GM23338 (cell line): Measurements from ENCODE around the gene CACNB2. TPM values are rescaled to one million over a fixed set of nuclear protein-coding genes. Genes with fewer than 3 reads are reported as not detected.

Experiments
- ATAC-seq: fragments of 200-7000 bp; cut with Tn5 transposase; 3 replicates; pipeline ENCODE4 v1.9.1; 2020
- DNase-seq: peaks from one replicate; pipeline ENCODE4 v3.0.0-alpha.2; 2015; ENCODE audit warnings: low spot score
- H2AFZ ChIP-seq: fragments of 200-600 bp; sonication (generic); 2 replicates; pipeline ENCODE4 v1.8.0; 2016; ENCODE audit warnings: antibody characterized with exemption, mild to moderate bottlenecking, moderate library complexity
- H3F3A ChIP-seq: fragments of 200-600 bp; sonication (generic); replicated peaks from 2 replicates; pipeline ENCODE4 v1.8.0; 2017; ENCODE audit warnings: antibody characterized with exemption, mixed run types, low read depth
- H3K27ac ChIP-seq: fragments of 200-600 bp; sonication (generic); 2 replicates; pipeline ENCODE4 v1.6.1; 2016; ENCODE audit warnings: low read depth
- H3K27me3 ChIP-seq: fragments of 200-600 bp; sonication (generic); 2 replicates; pipeline ENCODE4 v1.8.0; 2016; ENCODE audit warnings: mild to moderate bottlenecking, mixed run types, moderate library complexity; ENCODE audit not compliant: insufficient read depth
- H3K36me3 ChIP-seq: fragments of 200-600 bp; sonication (generic); 2 replicates; pipeline ENCODE4 v1.8.0; 2016; ENCODE audit warnings: mild to moderate bottlenecking; ENCODE audit not compliant: insufficient read depth
- H3K4me1 ChIP-seq: fragments of 200-600 bp; sonication (generic); 2 replicates; pipeline ENCODE4 v1.8.0; 2016; ENCODE audit warnings: mild to moderate bottlenecking, moderate library complexity; ENCODE audit not compliant: insufficient read depth
- H3K4me2 ChIP-seq: fragments of 200-600 bp; sonication (generic); 2 replicates; pipeline ENCODE4 v1.7.1; 2017; ENCODE audit warnings: mixed run types
- H3K4me3 ChIP-seq: fragments of 200-600 bp; sonication (generic); 2 replicates; pipeline ENCODE4 v1.6.1; 2016; ENCODE audit warnings: mixed run types
- H3K79me2 ChIP-seq: fragments of 200-600 bp; sonication (generic); replicated peaks from 2 replicates; pipeline ENCODE4 v1.8.0; 2017; ENCODE audit warnings: mild to moderate bottlenecking; ENCODE audit not compliant: insufficient read depth
- H3K9me2 ChIP-seq: fragments of 200-600 bp; sonication (generic); 2 replicates; pipeline ENCODE4 v1.8.0; 2017; ENCODE audit not compliant: insufficient read depth
- H4K20me1 ChIP-seq: fragments of 200-600 bp; sonication (generic); replicated peaks from 2 replicates; pipeline ENCODE4 v1.8.0; 2017; ENCODE audit warnings: mild to moderate bottlenecking; ENCODE audit not compliant: insufficient read depth
- H3K27ac Mint-ChIP-seq: 2 replicates; pipeline ENCODE4 v1.8.0; 2020; ENCODE audit warnings: inconsistent platforms, mild to moderate bottlenecking, moderate library complexity, mixed read lengths
- H3K27me3 Mint-ChIP-seq: 3 replicates; pipeline ENCODE4 v1.8.0; 2022; ENCODE audit warnings: low read depth, mild to moderate bottlenecking, moderate library complexity, mixed read lengths, inconsistent platforms; ENCODE audit not compliant: insufficient read depth, poor library complexity
- H3K36me3 Mint-ChIP-seq: 3 replicates; pipeline ENCODE4 v1.8.0; 2021; ENCODE audit warnings: low read depth, mild to moderate bottlenecking, inconsistent platforms, moderate library complexity, mixed read lengths
- H3K4me1 Mint-ChIP-seq: 3 replicates; pipeline ENCODE4 v1.8.0; 2020; ENCODE audit warnings: mild to moderate bottlenecking, inconsistent platforms, mixed read lengths
- H3K4me3 Mint-ChIP-seq: 3 replicates; pipeline ENCODE4 v1.8.0; 2021; ENCODE audit warnings: moderate library complexity, mild to moderate bottlenecking, inconsistent platforms, mixed read lengths
- H3K9me3 Mint-ChIP-seq: 3 replicates; pipeline ENCODE4 v1.8.0; 2020; ENCODE audit warnings: moderate library complexity, mild to moderate bottlenecking, inconsistent platforms, mixed read lengths
- CREB1 ChIP-seq: fragments of 250-450 bp; sonication (Bioruptor Pico); IDR thresholded peaks from 2 replicates; pipeline ENCODE4 v1.5.0; 2020; ENCODE audit warnings: low read depth, mild to moderate bottlenecking, moderate library complexity
- CTCF ChIP-seq, 2 experiments: fragments of 200-600 bp in 1 of 2; sonication (generic) in 1 of 2; conservative IDR thresholded peaks; 2 replicates each; pipeline versions ENCODE4 v1.5.1 to v1.6.1; 2016 to 2017; ENCODE audit warnings: antibody characterized with exemption in 2 of 2, low read depth in 2 of 2, mild to moderate bottlenecking in 2 of 2, moderate library complexity in 1 of 2
- EZH2 ChIP-seq: fragments of 200-600 bp; sonication (generic); IDR thresholded peaks from one replicate; pipeline ENCODE4 v1.8.0; 2017; ENCODE audit warnings: antibody characterized with exemption, mild to moderate bottlenecking, low read depth; ENCODE audit not compliant: unreplicated experiment
- EZH2phosphoT487 ChIP-seq: fragments of 200-600 bp; sonication (generic); IDR thresholded peaks from one replicate; pipeline ENCODE4 v1.8.1; 2018; ENCODE audit warnings: antibody characterized with exemption; ENCODE audit not compliant: unreplicated experiment
- JUNB ChIP-seq: IDR thresholded peaks from one replicate; pipeline ENCODE4 v1.6.1; 2016; ENCODE audit warnings: antibody characterized with exemption; ENCODE audit not compliant: unreplicated experiment
- NANOG ChIP-seq: IDR thresholded peaks from 2 replicates; pipeline ENCODE4 v1.6.1; 2016; ENCODE audit warnings: antibody characterized with exemption, borderline replicate concordance
- POLR2AphosphoS5 ChIP-seq: IDR thresholded peaks from 2 replicates; pipeline ENCODE4 v1.6.1; 2016; ENCODE audit warnings: antibody characterized with exemption, low read depth
- REST ChIP-seq: IDR thresholded peaks from one replicate; pipeline ENCODE4 v1.6.1; 2018; ENCODE audit warnings: antibody characterized with exemption; ENCODE audit not compliant: unreplicated experiment
- STAT1 ChIP-seq: IDR thresholded peaks from one replicate; pipeline ENCODE4 v1.6.1; 2016; ENCODE audit warnings: antibody characterized with exemption; ENCODE audit not compliant: unreplicated experiment
- ZNF114 ChIP-seq: fragments of 250-450 bp; sonication (Bioruptor Pico); IDR thresholded peaks from 2 replicates; pipeline ENCODE4 v1.5.0; 2020; ENCODE audit warnings: mild to moderate bottlenecking, moderate library complexity
- ZNF331 ChIP-seq: fragments of 250-450 bp; sonication (Bioruptor Pico); IDR thresholded peaks from 2 replicates; pipeline ENCODE4 v1.5.0; 2020; ENCODE audit warnings: low read depth, mild to moderate bottlenecking, moderate library complexity
- polyA plus RNA-seq: library from polyadenylated mRNA; unstranded; fragments of >200 nt; fragmentation: Nextera tagmentation; extraction: Ambion mirVana; gene quantifications from 2 replicates; pipeline ENCODE4 v1.2.1, GENCODE V29; 2016
- total RNA-seq: library from RNA; depleted of rRNA; stranded (reverse); fragments of >200 nt; shearing (Covaris generic); gene quantifications from 2 replicates; pipeline ENCODE4 v1.2.3, GENCODE V29; 2014
- TF ChIP-seq, protein P1 (sequence below): IDR thresholded peaks from 2 replicates; pipeline ENCODE4 v1.6.1; 2016; ENCODE audit warnings: antibody characterized with exemption
- TF ChIP-seq, protein P2 (sequence below): fragments of 250-450 bp; sonication (Bioruptor Pico); IDR thresholded peaks from 2 replicates; pipeline ENCODE4 v1.5.0; 2020; ENCODE audit warnings: mild to moderate bottlenecking, moderate library complexity

CACNB2 gene
- total and polyA plus RNA-seq, 2 experiments from 2014 or later: 5.0 to 5.9 TPM

GRCh38 chr10:18409599-18410397, 269.6 kb downstream of the CACNB2 start:
- no peak overlapping the region for H3K27ac ChIP-seq
- H3K36me3 Mint-ChIP-seq: no peaks in the 10 kb centered on the region
- no peaks in the 10 kb centered on the region for H4K20me1 ChIP-seq
- no peaks in the 10 kb centered on the region for H3K4me1 ChIP-seq
- no peaks in the 10 kb centered on the region for H3K9me3 Mint-ChIP-seq
- H3K27me3 ChIP-seq: no peaks in the 10 kb centered on the region
- ATAC-seq: no peak
- no peak for DNase-seq
- no peaks in the 10 kb centered on the region for H3K36me3 ChIP-seq
- H3K4me3 ChIP-seq: no peak overlapping the region
- H3K9me2 ChIP-seq: no peaks in the 10 kb centered on the region
- H3K79me2 ChIP-seq: no peaks in the 10 kb centered on the region
- H3K27me3 Mint-ChIP-seq: no peaks in the 10 kb centered on the region
- TF ChIP-seq JUNB: no peak
- no peak for TF ChIP-seq REST
- TF ChIP-seq STAT1: no peak
- TF ChIP-seq, protein P1, sequence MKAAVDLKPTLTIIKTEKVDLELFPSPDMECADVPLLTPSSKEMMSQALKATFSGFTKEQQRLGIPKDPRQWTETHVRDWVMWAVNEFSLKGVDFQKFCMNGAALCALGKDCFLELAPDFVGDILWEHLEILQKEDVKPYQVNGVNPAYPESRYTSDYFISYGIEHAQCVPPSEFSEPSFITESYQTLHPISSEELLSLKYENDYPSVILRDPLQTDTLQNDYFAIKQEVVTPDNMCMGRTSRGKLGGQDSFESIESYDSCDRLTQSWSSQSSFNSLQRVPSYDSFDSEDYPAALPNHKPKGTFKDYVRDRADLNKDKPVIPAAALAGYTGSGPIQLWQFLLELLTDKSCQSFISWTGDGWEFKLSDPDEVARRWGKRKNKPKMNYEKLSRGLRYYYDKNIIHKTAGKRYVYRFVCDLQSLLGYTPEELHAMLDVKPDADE: no peak
- TF ChIP-seq EZH2phosphoT487: no peak
- TF ChIP-seq POLR2AphosphoS5: no peak
- no peak for TF ChIP-seq EZH2
- no peak for TF ChIP-seq CTCF (conservative IDR thresholded peaks at IDR 0.05; ENCODE audit: low read depth in 2 of 2)
- TF ChIP-seq, protein P2, sequence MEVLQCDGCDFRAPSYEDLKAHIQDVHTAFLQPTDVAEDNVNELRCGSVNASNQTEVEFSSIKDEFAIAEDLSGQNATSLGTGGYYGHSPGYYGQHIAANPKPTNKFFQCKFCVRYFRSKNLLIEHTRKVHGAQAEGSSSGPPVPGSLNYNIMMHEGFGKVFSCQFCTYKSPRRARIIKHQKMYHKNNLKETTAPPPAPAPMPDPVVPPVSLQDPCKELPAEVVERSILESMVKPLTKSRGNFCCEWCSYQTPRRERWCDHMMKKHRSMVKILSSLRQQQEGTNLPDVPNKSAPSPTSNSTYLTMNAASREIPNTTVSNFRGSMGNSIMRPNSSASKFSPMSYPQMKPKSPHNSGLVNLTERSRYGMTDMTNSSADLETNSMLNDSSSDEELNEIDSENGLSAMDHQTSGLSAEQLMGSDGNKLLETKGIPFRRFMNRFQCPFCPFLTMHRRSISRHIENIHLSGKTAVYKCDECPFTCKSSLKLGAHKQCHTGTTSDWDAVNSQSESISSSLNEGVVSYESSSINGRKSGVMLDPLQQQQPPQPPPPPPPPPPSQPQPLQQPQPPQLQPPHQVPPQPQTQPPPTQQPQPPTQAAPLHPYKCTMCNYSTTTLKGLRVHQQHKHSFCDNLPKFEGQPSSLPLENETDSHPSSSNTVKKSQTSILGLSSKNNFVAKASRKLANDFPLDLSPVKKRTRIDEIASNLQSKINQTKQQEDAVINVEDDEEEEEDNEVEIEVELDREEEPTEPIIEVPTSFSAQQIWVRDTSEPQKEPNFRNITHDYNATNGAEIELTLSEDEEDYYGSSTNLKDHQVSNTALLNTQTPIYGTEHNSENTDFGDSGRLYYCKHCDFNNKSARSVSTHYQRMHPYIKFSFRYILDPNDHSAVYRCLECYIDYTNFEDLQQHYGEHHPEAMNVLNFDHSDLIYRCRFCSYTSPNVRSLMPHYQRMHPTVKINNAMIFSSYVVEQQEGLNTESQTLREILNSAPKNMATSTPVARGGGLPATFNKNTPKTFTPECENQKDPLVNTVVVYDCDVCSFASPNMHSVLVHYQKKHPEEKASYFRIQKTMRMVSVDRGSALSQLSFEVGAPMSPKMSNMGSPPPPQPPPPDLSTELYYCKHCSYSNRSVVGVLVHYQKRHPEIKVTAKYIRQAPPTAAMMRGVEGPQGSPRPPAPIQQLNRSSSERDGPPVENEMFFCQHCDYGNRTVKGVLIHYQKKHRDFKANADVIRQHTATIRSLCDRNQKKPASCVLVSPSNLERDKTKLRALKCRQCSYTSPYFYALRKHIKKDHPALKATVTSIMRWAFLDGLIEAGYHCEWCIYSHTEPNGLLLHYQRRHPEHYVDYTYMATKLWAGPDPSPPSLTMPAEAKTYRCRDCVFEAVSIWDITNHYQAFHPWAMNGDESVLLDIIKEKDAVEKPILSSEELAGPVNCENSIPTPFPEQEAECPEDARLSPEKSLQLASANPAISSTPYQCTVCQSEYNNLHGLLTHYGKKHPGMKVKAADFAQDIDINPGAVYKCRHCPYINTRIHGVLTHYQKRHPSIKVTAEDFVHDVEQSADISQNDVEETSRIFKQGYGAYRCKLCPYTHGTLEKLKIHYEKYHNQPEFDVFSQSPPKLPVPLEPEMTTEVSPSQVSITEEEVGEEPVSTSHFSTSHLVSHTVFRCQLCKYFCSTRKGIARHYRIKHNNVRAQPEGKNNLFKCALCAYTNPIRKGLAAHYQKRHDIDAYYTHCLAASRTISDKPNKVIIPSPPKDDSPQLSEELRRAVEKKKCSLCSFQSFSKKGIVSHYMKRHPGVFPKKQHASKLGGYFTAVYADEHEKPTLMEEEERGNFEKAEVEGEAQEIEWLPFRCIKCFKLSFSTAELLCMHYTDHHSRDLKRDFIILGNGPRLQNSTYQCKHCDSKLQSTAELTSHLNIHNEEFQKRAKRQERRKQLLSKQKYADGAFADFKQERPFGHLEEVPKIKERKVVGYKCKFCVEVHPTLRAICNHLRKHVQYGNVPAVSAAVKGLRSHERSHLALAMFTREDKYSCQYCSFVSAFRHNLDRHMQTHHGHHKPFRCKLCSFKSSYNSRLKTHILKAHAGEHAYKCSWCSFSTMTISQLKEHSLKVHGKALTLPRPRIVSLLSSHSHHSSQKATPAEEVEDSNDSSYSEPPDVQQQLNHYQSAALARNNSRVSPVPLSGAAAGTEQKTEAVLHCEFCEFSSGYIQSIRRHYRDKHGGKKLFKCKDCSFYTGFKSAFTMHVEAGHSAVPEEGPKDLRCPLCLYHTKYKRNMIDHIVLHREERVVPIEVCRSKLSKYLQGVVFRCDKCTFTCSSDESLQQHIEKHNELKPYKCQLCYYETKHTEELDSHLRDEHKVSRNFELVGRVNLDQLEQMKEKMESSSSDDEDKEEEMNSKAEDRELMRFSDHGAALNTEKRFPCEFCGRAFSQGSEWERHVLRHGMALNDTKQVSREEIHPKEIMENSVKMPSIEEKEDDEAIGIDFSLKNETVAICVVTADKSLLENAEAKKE (CRISPR knock-in tag): no peak
- TF ChIP-seq NANOG: no peak
- no peak for TF ChIP-seq CREB1
- no peak for TF ChIP-seq ZNF331 (CRISPR knock-in tag)
- TF ChIP-seq ZNF114 (CRISPR knock-in tag): no peak
- H2AFZ ChIP-seq: no peak overlapping the region
- no peak overlapping the region for H3K4me3 Mint-ChIP-seq
- H3K4me1 Mint-ChIP-seq: peaks cover 4% of the 10 kb centered on the region; the same call in 2 of the 3 replicates
- no peaks in the 10 kb centered on the region for H3F3A ChIP-seq
- H3K4me2 ChIP-seq: no peak overlapping the region
- H3K27ac Mint-ChIP-seq: no peak overlapping the region
